Stimulated activated naive CD8-positive, alpha-beta T cell treated with anti-CD3 and anti-CD28 coated beads, Interleukin-15, amount 100 ng/mL, for 72 hours (primary cell): ENCODE data around the gene EML1.

ENCODE experiments used
- ATAC-seq: fragments of 150-1000 bp; cut with Tn5 transposase; 2 replicates; pipeline ENCODE4 v1.10.0; 2021; ENCODE audit warnings: mild to moderate bottlenecking, moderate library complexity
- DNase-seq, 2 donors: peaks; one replicate each; pipeline ENCODE4 v3.0.0; 2021 to 2022
- H3K27ac Mint-ChIP-seq, 2 donors: one replicate each; pipeline ENCODE4 v1.8.0; 2022; ENCODE audit warnings: mild to moderate bottlenecking in 2 of 2, mixed read lengths in 2 of 2, moderate library complexity in 2 of 2
- H3K27me3 Mint-ChIP-seq: one replicate; pipeline ENCODE4 v1.8.0; 2022; ENCODE audit warnings: mixed read lengths
- H3K4me1 Mint-ChIP-seq: one replicate; pipeline ENCODE4 v1.8.0; 2022; ENCODE audit warnings: mild to moderate bottlenecking, mixed read lengths
- H3K4me3 Mint-ChIP-seq, 2 donors: one replicate each; pipeline ENCODE4 v1.8.0; 2022; ENCODE audit warnings: mild to moderate bottlenecking in 2 of 2, mixed read lengths in 2 of 2, moderate library complexity in 1 of 2
- H3K9me3 Mint-ChIP-seq, 2 donors: one replicate each; pipeline ENCODE4 v1.8.0; 2022; ENCODE audit warnings: mixed read lengths in 2 of 2

EML1 gene

DNA sequence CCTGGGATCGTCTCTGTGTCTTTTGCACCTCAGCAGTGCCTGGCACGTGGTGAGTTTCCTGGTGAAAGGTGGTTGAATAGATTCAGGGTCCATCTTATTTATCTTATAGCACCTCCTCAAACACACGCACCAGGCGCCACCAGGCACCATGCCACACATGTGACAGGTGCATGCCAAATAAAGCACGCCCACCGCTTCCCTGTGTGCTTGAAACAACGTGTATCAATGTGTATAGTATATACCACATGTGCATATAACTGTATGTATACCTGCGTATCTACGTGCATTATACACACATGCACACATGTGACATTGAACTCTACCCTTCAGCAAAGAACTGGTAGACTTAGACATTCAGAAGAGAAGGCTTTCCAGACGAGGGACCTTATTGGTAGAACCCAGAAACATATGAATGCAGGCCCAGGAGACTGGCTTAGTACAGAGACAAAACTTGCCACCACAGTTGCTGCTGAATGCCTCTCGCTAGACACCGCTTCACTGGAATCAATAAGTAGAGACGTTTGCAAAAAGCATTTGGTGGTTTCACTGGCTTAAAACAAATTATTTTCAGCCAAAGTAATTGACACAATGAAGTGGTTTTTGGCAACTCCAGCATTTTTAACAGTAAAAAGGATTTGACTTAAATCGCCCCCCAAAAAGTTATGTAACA is 10.0 kb downstream of the EML1 start:
- ATAC-seq (no peak), DNase-seq (no peak)
- H3K27ac Mint-ChIP-seq: no peak overlapping the region
- H3K9me3 Mint-ChIP-seq: no peaks in the 10 kb centered on the region
- H3K4me1 Mint-ChIP-seq: no peaks in the 10 kb centered on the region
- no peak overlapping the region for H3K4me3 Mint-ChIP-seq
- H3K27me3 Mint-ChIP-seq: peaks cover 41% of the 10 kb centered on the region

DNA sequence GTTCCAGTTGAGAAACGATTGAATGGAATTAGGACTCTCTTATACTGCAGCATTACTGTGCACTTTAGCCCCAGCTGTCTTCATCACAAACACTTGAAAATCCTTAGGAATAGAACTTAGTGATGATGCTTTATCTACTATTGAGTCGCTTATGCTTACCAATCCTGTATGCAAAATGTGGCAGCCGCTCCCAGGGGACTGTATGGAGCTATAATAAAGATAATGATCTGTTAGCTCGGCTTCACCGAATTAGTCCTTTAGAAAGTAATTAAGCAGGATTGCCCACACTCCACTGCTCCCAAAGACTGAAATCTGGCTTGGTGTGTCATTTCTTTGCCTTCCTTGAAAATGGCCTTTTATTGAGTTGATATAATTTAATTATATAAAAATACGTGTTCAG is 10.6 kb downstream of the EML1 start:
- ATAC-seq (no peak), DNase-seq (no peak)
- Mint-ChIP-seq H3K27ac (no peak overlapping the region), H3K4me1 (no peaks in the 10 kb centered on the region), H3K9me3 (no peaks in the 10 kb centered on the region), H3K27me3 (peaks cover 41% of the 10 kb centered on the region), H3K4me3 (no peak overlapping the region)

DNA sequence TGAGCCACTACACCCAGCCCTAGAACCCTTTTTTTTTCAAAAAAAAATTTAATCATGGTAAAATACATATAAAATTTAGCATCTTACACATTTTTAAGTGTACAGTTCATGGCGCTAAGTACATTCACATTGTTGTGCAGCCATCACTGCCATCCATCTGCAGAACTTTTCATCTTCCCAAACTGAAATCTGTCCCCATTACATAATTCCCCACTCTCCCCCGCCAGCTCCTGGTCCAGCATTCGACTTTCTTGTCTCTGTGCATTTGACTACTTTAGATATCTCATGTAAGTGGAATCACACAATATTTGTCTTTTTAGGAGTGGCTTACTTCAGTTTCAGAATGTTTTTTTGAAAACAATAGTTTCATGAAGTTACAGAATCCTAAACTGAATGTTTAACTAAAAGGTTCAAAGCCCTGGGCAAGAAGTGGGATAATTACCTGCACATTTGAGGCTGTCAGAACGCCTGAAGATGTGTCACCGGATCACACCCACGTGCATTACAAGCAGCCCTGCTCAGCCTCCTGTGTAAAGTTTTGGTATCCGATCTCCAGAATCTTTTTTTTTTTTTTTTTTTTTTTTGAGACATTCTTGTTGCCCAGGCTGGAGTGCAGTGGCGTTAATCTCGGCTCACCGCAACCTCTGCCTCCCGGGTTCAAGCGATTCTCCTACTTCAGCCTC is 12.7 kb downstream of the EML1 start:
- H3K4me1 Mint-ChIP-seq: no peaks in the 10 kb centered on the region
- peaks cover 37% of the 10 kb centered on the region for H3K27me3 Mint-ChIP-seq
- DNase-seq (no peak), ATAC-seq (no peak)
- H3K9me3 Mint-ChIP-seq: no peaks in the 10 kb centered on the region
- H3K4me3 Mint-ChIP-seq: no peak overlapping the region
- peak overlapping the region in 1 of 2 donors; percentile 42 for H3K27ac Mint-ChIP-seq

DNA sequence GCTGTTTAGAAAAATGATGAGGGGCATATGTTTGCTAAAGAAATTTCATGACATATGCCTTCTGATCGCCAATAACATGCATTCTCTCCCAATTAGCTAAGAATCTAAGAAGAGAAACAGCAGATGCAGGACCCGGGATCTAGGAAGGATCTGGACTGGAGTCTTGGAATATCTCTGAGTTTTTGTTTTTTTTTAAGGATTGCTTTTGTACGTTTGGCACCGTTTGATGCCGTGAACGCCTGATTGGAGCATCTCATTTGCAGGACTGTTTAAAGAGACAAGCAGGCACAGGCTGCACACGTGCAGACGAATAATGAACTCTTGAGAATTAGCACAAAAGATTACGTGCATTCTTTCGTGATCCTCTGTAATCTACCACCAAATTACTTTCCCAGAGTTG is 13.6 kb downstream of the EML1 start:
- no peaks in the 10 kb centered on the region for H3K4me1 Mint-ChIP-seq
- no peak overlapping the region for H3K27ac Mint-ChIP-seq
- DNase-seq: no peak
- H3K4me3 Mint-ChIP-seq: no peak overlapping the region
- H3K9me3 Mint-ChIP-seq: no peaks in the 10 kb centered on the region
- peaks cover 34% of the 10 kb centered on the region for H3K27me3 Mint-ChIP-seq
- no peak for ATAC-seq

DNA sequence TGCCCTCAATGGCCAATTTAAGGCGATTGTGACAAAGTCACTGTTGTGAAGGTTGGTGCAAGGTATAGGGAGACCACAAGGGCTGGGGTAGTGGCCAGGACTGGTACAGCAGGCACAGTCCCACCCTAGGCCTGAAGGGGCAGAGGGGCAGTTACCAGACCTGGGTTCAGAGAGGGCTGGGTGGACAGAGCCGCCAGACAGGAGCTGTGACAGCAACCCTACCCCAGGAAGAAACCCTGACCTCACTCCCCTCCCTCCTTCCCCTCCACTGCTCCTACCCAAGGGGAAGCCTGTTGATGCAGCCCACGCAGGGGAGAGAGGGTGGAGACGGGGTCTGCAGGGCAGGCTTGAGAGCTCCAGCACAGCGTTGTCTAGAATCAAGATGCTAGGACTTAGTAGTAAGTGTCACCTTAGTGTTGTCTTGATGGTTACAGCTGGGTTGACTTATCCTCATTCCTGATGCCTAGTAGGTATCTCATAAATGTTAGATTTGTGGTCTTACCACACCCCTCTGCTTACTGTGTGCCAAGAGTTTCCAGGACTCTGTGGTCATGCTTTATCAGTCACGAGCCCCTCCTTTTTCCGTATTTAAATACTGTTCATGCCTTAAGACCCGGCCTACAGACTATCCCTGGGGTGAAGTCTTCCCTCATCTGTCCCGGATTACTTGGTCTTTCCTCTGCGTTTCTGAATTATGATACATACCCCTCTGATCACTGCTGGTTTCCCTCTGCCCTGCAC is 14.4 kb downstream of the EML1 start:
- H3K9me3 Mint-ChIP-seq: no peaks in the 10 kb centered on the region
- H3K27ac Mint-ChIP-seq: no peak overlapping the region
- no peaks in the 10 kb centered on the region for H3K4me1 Mint-ChIP-seq
- DNase-seq: no peak
- H3K4me3 Mint-ChIP-seq: no peak overlapping the region
- H3K27me3 Mint-ChIP-seq: peaks cover 33% of the 10 kb centered on the region
- ATAC-seq: peak; percentile 70

DNA sequence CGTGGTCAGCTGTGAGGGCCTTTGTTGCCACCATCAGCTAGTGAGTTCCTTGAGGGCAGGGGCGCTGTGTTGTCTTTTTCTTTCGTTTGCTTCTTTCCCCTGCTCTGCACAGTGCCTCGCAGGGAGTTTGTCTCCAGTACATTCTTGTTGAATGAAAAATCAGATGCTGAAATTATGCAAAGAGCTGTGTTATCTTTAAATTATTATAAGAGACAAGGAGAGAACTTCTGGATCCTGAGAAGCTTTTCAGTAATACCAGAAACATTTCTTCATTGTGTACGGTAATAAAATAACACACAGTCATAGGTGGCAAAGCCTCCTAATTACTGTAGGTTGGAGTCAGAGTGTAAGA is 14.9 kb downstream of the EML1 start:
- no peak overlapping the region for H3K4me3 Mint-ChIP-seq
- peaks cover 27% of the 10 kb centered on the region for H3K27me3 Mint-ChIP-seq
- no peaks in the 10 kb centered on the region for H3K4me1 Mint-ChIP-seq
- no peak overlapping the region for H3K27ac Mint-ChIP-seq
- no peaks in the 10 kb centered on the region for H3K9me3 Mint-ChIP-seq
- ATAC-seq: no peak
- DNase-seq: no peak

DNA sequence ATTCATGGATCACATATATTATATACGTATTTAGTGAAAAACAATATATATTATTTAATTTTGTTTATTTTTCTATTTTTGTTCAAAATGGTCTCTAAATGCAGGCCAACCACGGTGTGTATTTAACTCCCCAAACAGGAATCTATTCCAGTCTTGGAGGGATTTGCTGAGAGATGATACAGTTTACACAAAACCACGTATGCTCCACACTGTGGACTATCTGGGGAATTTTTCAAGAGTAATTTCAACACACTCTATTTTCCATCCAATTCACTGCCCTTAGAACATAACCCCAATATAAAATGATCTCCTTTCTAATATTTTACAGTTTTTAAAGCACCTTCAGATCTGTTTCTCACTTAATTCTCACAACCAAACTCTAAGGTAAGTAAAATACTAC is 15.3 kb downstream of the EML1 start:
- Mint-ChIP-seq H3K4me1 (no peaks in the 10 kb centered on the region), H3K27ac (no peak overlapping the region), H3K27me3 (peaks cover 27% of the 10 kb centered on the region), H3K4me3 (no peak overlapping the region), H3K9me3 (no peaks in the 10 kb centered on the region)
- DNase-seq: no peak
- ATAC-seq: no peak

DNA sequence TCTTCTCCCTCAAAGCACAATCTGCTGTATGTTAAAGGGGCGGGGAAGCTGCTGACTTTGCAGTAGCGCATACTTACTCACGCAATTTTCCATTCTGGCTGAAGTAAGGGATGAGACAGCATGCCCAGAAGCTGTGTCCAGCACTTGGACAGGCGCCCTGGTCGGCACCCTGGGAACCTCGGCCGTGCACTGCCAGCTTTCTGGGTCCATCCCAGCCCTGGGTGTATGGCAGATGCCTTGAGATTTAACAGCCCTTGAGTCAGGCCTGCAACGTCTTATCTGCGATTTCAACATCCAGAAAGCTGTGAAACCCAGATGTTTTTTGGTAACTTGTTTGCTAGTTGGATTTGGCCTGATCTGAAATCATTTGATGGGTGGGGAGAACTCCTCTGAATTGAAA is 16.1 kb downstream of the EML1 start:
- DNase-seq: no peak

DNA sequence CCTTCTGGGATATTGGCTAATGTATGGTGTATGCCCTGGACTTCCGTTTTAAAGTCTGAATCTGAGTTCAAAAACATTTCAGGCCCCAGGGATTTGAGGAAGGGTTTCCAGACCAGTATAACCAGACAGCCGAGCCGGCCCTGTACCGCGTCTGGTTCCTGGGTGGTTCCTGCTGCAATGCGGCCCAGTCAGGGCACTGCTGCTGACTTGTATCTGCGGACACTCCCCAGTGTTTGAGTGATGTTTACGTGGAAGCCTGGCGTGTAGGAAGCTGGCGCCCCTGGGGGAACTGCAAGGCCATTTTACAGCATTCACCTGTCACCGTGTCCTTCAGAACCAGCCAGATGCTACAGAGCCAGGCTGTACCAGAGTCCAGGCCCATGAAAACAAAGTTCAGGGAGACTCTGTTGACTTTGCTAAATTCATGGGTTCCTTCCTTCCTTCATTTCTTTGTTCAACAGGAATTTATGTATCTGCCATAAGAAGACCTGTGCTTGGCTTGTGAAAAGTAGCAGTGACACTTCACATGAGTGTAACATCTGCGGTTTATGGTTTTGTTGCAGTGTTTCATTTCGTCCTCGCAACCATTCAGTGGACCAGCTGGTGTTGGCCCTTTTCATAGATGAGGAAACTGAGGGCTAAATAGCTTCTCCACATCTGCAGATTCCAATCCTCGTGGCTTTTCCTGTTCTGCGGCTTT is 16.8 kb downstream of the EML1 start:
- H3K4me1 Mint-ChIP-seq: no peaks in the 10 kb centered on the region
- ATAC-seq: no peak
- no peak for DNase-seq
- H3K27ac Mint-ChIP-seq: no peak overlapping the region
- no peaks in the 10 kb centered on the region for H3K9me3 Mint-ChIP-seq
- no peak overlapping the region for H3K4me3 Mint-ChIP-seq
- H3K27me3 Mint-ChIP-seq: peaks cover 22% of the 10 kb centered on the region

More for the DNA sequence above, 16.1 kb downstream of the EML1 start:
- H3K27me3 Mint-ChIP-seq: peaks cover 27% of the 10 kb centered on the region
- H3K4me3 Mint-ChIP-seq: no peak overlapping the region
- no peak for ATAC-seq
- no peaks in the 10 kb centered on the region for H3K4me1 Mint-ChIP-seq
- H3K9me3 Mint-ChIP-seq: no peaks in the 10 kb centered on the region
- no peak overlapping the region for H3K27ac Mint-ChIP-seq

DNA sequence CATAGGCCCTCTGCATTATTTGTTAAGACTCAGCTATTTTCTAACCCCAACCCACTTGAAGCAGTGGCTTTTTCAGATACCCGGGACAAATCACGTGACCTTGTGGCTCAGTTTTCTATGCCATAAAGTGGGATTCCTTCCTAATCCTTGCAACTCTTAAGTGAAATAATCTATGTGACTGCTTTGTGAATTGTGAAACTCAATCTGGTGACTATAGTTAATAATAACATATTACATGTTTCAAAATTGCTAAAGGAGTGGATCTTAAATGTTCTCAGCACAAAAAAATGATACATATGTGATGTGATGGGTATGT is 17.3 kb downstream of the EML1 start:
- Mint-ChIP-seq H3K4me3 (no peak overlapping the region), H3K27me3 (peaks cover 25% of the 10 kb centered on the region), H3K9me3 (no peaks in the 10 kb centered on the region), H3K27ac (no peak overlapping the region), H3K4me1 (no peaks in the 10 kb centered on the region)
- no peak for DNase-seq
- no peak for ATAC-seq

DNA sequence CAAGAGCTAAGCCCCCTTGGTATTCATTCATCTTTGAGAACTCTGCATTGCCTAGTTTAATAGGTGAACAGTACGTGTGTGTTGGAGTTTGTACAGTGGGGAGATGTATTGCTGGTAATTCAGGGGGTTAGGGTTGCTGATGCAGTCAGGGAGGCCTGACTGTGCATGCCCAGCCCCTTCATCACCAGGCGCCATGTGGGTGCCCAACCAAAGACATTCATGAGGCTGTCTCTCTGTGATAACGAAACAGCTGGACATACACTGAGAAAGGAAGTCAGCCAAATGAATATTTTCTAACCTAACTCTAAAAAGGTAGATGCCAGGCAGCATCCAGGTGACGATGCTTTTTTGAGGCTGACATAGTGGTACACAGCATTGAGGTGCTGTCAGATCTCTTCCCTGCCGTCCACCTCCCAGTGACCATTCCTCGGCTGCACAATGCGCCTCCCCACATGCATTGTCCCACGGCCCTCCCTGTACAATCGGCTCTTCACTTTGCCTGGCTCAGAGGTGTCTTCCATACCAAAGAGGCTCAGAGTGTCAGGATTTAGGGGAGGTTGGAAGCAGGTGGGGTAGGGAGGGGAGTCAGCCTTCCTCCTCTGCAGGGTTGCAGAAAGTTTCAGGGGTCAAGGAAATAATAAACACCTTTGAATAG is 19.0 kb downstream of the EML1 start:
- no peak for ATAC-seq
- no peaks in the 10 kb centered on the region for H3K9me3 Mint-ChIP-seq
- H3K4me1 Mint-ChIP-seq: no peaks in the 10 kb centered on the region
- peaks cover 33% of the 10 kb centered on the region for H3K27me3 Mint-ChIP-seq
- DNase-seq: no peak
- H3K4me3 Mint-ChIP-seq: no peak overlapping the region
- H3K27ac Mint-ChIP-seq: no peak overlapping the region

DNA sequence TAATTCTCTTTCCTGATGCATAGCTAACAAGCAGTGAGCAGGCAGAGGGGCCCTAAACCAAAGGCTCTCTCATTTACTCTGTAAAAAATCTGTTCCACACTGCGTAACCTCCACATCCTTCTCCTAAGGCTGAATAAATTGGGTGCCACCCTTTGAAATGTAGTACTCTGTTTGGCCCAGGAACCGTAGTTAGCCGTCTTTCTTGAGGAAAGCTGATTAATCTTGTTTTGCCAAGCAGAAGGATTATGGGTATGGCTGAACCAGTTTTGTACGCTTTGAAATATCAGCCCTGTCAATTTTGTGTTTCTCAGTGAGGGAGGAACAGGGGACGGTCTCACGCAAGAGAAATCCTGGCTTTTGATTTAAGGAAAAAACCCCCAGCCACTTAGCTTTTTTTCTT is 19.7 kb downstream of the EML1 start:
- DNase-seq: no peak
- H3K27ac Mint-ChIP-seq: no peak overlapping the region
- H3K4me3 Mint-ChIP-seq: no peak overlapping the region
- no peak for ATAC-seq
- H3K9me3 Mint-ChIP-seq: no peaks in the 10 kb centered on the region
- no peaks in the 10 kb centered on the region for H3K4me1 Mint-ChIP-seq
- H3K27me3 Mint-ChIP-seq: peaks cover 36% of the 10 kb centered on the region

DNA sequence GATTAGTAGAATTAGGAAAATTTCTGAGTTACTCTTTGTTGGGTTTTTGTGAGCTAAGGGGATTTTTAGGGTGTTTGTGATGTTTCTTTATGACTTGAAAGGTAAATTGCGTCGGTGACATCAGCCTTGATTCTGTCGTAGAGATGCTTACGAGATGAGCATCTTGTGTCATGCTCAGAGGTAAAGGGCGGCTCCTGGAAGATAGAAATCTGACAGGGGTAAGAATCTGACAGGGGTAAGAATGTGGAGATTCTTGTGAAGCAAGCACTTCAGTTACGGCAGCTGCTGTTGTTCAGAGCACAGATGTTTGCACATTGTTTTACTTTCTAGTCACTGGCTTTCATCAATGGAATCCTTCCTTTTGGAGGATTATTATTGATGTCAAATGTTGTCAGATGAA is 22.5 kb downstream of the EML1 start:
- no peaks in the 10 kb centered on the region for H3K9me3 Mint-ChIP-seq
- DNase-seq (no peak), ATAC-seq (no peak)
- H3K4me1 Mint-ChIP-seq: peaks cover 12% of the 10 kb centered on the region
- H3K27me3 Mint-ChIP-seq: peaks cover 47% of the 10 kb centered on the region
- H3K27ac Mint-ChIP-seq: no peak overlapping the region
- H3K4me3 Mint-ChIP-seq: no peak overlapping the region

DNA sequence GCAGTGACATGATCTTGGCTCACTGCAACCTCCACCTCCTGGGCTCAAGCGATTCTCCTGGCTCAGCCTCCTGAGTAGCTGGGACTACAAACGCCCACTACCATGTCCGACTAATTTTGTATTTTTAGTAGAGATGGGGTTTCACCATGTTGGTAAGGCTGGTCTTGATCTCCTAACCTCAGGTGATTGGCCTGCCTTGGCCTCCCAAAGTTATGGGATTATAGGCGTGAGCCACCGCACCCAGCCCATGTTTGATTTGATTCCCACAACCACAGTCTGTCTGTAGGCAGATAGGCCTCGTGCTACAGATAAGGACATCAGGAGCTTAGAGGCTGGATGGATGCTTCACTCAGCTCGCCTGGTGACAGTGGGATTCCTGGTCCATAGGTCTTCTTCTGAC is 23.0 kb downstream of the EML1 start:
- Mint-ChIP-seq H3K4me3 (no peak overlapping the region), H3K4me1 (peaks cover 12% of the 10 kb centered on the region), H3K9me3 (no peaks in the 10 kb centered on the region), H3K27me3 (peaks cover 49% of the 10 kb centered on the region), H3K27ac (no peak overlapping the region)
- no peak for ATAC-seq
- no peak for DNase-seq

DNA sequence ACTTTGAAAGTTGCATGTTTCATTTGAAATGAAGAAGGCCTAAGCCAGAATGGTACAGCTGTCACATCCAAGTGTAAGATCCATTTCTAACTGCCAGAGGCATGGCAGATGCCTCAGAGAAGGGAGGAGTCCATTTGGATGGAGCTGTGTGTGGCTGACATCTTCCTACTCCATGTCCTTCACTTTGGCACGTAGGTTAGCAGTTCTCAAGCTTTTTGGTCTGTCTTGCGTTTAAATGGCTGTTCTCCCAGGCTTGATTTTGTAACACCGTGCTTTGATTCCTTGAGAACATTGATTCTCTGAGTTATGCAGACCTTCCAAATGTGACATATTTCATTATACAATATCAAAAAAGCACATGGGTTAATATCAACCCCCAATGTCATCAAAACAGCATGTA is 23.4 kb downstream of the EML1 start:
- no peaks in the 10 kb centered on the region for H3K9me3 Mint-ChIP-seq
- ATAC-seq: no peak
- no peak overlapping the region for H3K4me3 Mint-ChIP-seq
- H3K27ac Mint-ChIP-seq: no peak overlapping the region
- DNase-seq: no peak
- H3K4me1 Mint-ChIP-seq: peaks cover 16% of the 10 kb centered on the region
- peaks cover 49% of the 10 kb centered on the region for H3K27me3 Mint-ChIP-seq

DNA sequence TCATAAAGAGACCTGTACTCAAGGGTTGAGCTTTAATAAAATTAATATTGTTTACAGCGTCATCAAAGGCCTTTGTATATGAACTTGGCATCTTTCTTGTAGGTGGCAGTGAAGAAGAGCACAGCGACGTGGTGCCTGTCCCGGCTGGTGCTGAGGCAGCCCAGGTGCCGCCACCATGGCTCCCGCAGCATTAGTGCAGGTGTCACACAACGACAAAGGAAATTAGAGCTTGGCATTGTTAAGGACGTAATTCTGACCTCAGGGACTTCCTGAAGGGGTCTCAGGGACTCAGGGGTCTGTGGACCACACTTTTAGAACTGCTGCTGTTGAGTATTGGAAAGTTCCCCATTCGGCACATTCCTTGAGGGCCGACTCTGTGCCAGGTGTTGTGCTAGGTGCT is 24.1 kb downstream of the EML1 start:
- ATAC-seq (no peak), DNase-seq (no peak)
- H3K27me3 Mint-ChIP-seq: peaks cover 48% of the 10 kb centered on the region
- no peak overlapping the region for H3K27ac Mint-ChIP-seq
- H3K9me3 Mint-ChIP-seq: no peaks in the 10 kb centered on the region
- peaks cover 23% of the 10 kb centered on the region for H3K4me1 Mint-ChIP-seq
- H3K4me3 Mint-ChIP-seq: no peak overlapping the region
